ENCODE measurements around the gene PPIG.
A peak's percentile ranks its signal among the peaks of the same experiment; 100 is the strongest.
"Not testable (repeated sequence)": the region's sequence is repeated elsewhere in the genome, so short reads cannot be mapped to it uniquely, and the experiment has no call there.

The PPIG gene

DNA sequence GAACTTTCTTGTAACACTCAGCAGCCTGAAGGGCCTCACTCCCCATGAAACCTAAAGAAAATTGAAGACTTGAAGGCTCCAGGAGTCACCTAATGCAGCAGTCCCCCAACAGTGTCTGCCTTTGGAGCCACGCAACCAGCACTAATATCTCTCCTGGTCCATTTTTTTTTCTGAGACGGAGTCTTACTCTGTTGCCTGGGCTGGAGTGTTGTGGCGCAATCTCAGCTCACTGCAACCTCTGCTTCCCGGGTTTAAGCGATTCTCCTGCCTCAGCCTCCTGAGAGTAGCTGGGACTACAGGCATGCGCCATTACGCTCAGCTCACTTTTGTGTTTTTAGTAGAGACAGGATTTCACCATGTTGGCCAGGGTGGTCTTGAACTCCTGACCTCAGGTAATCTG, 12.4 kb downstream of the PPIG start:
- DNase-seq, result not testable (repeated sequence)

DNA sequence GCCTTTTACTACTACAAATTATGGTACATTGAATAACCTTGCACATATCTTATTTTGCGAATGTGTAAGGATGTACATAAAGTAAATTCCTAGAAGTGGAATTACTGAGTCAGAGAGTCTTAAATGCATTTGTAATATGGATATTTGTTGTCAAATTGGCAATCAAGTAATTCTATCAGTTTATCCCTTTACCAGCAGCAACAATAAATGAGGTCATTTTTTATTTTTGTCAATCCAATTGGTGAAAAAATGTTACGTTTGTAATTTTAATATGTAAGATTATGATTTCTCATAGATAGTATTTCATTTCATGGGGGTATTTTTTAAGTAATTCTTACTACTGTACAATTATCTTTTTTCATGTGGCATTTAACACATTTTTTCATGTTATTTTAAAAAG, 14.8 kb downstream of the PPIG start:
- no peak for DNase-seq

DNA sequence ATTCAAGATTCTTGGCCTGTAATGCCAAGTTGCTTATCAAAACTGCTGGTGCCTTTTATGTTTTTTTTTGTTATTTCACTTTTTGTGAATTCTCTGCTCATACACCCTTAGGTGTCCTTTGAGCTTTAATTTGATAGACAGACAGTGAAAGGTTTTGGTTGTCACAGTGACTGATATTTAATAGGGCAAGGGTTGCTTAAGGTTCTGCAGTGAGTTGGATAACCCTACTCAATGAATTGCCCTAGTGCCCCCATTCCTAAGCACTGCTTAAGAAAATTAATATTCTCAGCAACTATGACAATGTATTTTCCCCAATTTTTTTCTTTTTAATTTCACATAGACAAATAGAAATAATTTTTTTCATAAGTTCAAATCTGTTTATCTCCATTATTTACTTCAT, 15.4 kb downstream of the PPIG start:
- no peak for DNase-seq

DNA sequence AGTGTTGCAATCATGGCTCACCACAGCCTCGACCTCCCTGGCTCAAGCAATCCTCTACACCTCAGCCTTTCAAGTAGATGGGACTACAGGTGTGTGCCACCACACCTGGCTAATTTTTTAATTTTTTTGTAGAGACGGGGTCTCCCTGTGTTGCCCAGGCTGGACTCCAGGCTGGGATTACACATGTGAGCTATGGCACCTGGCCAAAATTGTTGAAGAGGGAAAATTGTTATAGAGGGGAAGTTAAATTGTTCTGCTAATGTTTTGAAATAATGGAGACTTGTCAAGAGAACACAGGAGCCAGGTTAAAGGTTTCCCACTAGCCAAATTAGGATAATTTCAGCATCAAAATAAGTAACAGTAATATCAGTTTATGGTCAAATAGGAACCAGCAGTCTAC, 25.1 kb downstream of the PPIG start:
- no peak for DNase-seq

DNA sequence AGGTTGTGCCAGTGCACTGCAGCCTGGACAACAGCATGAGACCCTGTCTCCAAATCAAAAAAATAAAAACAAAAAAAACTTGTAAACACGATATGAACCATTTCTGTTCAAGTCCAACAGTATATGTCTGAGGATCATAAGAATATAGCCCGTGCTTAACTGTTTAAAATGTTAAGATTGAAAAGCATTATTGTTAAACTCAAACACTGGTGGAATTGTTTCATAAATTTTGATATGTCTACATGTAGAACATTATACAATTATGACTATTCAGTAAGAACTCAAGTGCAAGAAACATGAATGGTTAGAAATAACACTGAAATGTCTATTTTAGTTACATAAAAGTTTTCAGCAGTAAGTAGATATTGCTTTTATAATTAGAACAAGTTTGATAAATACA, 29.7 kb downstream of the PPIG start:
- no peak for DNase-seq

DNA sequence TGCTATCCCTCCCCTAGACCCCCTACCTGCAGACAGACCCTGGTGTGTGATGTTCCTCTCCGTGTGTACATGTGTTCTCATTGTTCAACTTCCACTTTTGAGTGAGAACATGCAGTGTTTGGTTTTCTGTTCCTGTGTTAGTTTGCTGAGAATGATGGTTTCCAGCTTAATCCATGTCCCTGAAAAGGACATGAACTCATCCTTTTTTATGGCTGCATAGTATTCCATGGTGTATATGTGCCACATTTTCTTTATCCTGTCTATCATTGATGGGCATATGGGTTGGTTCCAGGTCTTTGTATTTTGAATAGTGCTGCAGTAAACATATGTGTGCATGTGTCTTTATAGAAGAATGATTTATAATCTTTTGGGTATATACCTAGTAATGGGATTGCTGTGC, 31.8 kb downstream of the PPIG start:
- DNase-seq, result not testable (repeated sequence)

DNA sequence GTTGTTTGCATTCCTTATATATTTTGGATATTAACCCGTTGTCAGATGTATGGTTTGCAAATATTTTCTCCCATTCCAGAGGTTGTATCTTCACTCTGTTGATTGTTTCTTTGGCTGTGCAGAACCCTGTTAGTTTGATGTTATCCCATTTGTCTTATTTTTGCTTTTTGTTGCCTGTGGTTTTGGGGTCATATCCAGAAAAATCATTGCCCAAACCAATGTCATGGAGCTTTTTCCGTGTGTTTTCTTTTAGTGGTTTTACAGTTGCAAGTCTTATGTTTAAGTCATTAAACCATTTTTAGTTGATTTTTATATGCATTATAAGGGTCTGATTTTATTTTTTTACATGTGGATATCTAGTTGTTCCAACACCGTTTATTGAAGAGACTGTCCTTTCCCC, 35.8 kb downstream of the PPIG start:
- DNase-seq, result no peak

DNA sequence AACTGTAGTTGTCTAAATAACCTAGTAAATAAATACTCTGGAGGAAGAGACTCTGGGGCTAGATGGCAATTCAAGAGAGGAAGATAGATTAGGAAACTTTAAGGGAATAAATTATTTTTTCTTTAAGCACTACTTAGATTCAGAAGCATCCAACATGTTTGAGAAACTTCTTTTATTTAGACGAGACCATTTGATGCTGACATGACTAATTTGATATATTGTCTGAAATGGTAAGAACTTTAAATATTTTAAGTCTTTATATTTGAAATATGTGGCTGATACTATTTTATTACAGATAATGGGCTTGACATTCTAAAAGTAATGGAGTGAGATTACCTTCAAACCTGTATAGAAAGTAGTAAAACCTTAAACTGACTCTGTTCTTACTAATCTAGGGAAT, 36.4 kb downstream of the PPIG start:
- DNase-seq, result no peak

DNA sequence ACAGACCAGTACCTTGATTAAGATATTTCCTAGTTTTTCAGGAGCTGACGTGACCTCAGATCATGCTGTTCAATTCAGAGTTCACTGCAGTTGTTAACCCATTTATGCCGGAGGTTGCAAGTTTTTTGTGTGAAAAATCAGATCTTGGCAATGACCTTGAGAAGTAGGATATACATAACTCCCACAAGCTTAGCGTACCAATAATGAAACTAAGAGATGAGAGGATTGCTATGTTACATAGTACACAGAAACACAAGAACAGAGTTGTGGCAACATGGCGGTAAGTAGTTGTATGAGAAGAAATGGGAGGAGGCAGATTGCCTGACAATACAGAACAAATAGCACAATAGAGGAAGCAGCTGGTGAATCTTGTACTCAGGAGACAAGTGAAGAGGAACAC, 39.1 kb downstream of the PPIG start:
- DNase-seq, result no peak

DNA sequence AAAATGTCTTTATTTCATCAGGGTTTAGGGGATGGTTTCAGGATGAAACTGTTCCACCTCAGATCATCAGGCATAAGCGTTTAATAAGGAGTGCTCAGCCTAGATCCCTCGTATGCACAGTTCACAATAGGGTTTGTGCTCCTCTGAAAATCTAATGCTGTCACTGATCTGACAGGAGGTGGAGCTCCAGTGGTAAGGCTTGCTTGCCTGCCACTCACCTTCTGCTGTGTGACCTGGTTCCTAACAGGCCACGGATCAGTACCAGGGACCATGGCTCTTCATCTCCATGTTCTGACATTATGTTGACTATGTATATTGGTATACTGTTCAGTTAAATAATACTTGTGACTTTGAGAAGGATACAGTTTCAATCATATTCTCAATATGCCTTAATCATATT, 41.6 kb downstream of the PPIG start:
- DNase-seq, result no peak

DNA sequence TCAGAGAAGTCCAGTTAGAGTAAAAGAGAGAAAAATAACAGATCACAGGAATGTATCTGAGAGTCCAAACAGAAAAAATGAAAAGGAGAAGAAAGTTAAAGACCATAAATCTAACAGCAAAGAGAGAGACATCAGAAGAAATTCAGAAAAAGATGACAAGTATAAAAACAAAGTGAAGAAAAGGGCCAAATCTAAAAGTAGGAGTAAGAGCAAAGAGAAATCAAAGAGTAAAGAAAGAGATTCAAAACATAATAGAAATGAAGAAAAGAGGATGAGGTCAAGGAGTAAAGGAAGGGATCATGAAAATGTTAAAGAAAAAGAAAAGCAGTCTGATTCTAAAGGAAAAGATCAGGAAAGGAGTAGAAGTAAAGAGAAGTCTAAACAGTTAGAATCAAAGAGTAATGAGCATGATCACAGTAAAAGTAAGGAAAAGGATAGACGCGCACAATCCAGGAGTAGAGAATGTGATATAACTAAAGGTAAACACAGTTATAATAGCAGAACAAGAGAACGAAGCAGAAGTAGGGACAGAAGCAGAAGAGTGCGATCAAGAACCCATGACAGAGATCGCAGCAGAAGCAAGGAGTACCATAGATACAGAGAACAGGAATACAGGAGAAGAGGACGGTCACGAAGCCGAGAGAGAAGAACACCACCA, 52.4 kb downstream of the PPIG start:
- no peak for DNase-seq

DNA sequence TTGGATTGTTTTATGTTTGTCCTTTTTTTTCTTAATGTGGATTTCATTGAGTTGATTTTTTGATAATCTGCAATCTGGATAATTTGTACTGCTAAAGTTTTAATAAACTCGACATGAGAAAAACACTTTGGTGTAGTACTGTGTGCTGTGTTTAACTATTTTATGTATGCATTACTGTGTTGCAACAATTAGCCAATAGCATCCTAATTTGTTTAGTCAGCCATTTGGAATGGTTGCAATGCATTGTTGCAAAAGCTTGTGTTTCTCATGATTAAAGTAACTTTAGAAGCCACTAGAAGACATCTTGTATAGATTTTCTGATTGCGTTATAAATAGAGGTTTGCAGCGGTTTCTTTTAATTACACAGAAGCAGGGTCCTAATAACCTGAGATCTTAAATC, 53.5 kb downstream of the PPIG start:
- no peak for DNase-seq

DNA sequence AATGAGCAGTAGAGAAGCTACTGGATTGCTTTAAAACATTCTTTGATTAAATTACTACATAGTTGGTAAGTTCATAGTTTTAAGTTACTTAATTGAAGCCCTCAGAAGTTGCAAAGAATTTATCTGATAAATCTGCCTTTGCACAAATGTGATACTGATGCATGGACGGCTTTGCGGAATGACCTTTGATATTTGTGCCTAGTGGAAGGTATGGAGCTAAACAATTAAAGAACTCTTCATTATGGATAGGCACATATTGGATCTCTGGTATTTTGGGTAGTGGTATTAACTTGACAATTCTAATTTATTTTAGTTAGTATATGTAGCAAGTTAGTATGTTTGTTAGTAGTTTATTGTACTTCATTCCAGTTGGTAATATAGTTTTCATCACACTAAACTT, 56.0 kb downstream of the PPIG start:
- DNase-seq, result no peak

DNA sequence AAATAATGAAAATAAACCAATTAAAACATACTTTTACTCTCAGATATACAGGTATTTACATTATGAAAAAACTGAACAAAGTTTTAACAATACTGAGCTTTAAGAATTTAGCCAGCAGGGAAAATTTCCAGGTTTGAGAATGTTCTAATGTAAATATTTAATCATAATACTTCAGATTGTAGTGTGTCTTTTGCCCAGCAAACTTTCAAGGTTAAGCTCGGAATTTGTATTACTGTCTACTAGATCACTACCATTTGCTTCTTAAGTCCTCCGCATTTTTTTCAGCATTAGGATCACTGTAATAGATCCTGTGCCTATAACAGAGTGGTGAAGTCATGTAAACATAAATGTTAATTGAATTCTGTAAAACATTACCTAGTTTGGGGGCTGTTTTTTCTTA, 57.3 kb downstream of the PPIG start:
- DNase-seq, result no peak

DNA sequence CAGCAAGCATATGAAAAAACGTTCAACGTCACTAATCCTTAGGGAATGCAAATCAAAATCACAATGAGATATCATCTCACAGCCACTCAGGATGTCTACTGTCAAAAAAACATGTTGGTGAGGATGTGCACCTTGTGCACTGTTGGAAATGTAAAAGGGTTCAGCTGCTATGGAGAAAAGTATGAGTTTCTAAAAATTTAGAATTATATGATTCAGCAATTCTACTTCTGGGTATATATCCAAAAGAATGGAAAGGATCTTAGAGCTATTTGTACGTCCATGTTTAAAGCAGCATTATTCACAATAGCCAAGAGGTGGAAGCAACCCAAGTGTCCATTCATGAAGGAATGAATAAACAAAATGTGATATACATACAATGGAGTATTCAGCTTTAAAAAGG, 60.0 kb downstream of the PPIG start:
- no peak for DNase-seq

DNA sequence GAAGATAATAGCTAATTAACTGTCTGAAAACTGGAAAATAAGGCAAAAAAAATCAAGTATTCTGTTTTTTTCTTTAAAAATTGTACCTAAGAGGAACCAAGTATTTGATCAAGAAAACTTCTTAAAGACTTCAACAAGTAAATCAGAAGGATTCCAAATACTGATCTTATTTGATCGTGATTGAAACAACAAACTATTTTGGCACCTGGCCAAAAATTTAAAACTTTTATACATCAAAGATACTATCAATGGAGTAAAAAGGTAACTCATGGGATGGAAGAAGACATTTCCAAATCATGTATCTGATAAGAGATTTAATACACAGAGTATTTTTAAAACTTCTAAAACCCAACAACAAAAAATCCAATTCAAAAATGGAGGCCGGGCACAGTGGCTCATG, 63.3 kb downstream of the PPIG start:
- DNase-seq, result no peak

DNA sequence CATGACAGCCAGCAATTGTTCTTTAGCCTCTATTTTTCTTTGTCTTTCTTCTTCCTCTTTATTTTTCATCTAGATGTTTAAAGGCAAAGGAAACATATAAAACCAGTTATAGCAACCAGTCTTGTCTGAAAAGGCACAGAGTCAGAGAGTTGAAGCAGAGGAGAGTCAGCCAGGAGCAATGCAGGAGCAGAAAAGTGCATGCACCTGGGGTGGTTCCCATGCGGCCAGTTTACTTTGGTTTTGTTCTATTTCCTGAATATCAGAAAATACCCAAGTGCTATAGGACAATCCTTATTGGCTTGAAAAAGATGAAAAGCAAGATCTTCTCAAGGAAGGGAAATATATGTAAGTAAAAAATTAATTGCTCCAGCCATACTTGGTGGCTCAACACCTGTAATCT, 65.1 kb downstream of the PPIG start:
- DNase-seq, result no peak

DNA sequence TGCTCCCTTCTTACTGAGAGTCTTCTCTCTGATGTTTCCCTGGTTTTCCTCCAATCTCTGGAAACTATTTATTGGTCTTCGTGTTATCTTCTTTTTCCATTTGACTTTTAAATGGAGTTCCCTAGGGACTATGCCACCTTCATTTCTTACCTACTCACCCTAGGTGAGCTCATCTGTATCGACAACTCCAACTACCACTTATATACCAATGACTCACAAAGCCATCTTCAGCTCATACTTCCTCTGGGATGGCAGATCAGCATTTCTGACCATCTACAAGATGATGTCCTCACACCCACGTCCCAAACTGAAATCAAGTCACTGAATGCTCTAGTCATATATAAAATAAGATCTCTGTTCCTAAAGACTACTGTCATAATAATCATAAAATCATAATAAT, 69.5 kb downstream of the PPIG start:
- DNase-seq, result no peak

DNA sequence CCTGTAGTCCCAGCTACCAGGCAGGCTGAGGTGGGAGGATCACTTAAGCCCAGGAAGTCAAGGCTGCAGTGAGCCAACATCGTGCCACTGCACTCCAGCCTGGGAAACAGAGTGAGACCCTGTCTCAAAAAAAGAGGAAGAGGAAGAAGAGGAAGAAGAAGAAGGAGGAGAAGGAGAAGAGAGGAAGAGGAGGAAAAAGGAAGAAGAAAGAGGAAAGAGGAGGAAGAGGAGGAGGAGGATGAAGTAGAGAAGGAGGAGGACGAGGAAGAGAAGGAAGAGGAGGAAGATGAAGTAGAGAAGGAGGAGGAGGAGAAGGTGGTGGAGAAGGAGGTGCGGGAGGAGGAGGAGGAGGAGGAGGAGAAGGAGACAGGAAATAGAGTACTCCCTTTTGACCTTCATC, 72.0 kb downstream of the PPIG start:
- DNase-seq, result no peak

DNA sequence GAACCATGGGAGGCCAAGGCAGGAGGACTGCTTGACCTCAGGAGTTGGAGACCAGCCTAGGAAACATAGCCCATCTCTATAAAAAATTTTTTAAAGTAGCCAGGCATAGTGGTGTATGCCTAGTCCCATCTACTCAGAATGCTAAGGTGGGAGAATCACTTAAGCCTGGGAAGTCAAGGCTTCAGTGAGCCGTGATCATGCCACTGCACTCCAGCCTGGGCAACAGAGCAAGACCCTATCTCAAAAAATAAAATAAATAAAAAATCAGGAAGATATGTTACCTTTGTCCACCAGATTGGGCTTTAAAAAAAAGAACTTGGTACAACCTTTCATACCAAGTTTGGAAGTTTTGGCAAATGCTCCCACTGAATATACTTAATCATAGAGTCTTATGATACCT, 74.7 kb downstream of the PPIG start:
- DNase-seq, result no peak

DNA sequence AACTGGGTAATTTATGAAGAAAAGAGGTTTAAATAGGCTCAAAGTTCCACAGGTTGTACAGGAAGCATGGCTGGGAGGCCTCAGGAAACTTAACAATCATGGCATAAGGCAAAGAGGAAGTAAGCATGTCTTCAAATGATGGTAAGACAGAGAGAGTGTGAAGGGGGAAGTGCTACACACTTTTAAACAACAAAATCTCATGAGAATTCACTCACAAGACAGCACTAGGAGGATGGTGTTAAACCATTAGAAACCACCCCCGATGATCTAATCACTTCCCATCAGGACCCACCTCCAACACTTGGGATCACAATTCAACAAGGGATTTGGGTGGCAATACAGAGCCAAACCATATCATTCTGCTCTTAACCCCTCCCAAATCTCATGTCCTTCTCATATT, 75.2 kb downstream of the PPIG start:
- DNase-seq, result no peak

DNA sequence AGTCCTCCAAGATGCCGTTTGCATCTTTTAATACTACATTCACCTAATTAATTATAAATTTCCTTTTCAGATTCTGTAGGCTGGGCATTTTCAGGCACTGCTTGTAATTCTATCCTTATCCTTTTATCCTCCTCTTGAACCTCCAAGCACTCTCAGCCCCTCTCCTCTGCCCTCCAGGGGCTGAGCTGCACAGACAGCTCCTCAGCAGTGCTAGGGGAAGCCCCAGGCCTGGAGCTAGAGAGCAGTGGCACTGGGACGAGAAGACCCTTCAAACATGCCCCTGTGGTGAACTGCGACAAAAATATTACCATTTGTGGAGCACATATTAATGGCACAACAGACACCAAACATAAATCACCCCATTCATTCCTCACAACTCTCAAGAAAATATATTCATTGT, 77.1 kb downstream of the PPIG start:
- DNase-seq, result peak in 1 of 3 experiments; percentile 51

DNA sequence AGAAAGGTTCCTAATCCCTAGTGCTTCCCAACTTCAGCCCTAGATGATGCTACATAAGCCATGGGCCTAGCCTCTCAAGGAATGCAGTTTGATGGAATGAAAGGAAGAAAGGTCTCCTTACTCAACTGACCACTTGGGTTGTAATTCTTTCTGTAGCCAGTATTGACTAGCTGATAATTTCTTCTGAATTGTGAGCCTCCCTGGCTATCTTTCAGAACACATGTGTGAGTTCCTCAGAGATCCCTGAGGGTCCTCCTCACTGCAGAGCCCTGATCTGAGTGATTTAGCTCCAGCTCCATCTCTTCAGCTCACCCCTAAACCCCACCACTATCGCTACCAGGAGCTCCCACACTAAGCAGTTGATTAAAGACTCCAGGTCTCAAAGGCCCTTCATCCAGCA, 78.6 kb downstream of the PPIG start:
- DNase-seq, result no peak

DNA sequence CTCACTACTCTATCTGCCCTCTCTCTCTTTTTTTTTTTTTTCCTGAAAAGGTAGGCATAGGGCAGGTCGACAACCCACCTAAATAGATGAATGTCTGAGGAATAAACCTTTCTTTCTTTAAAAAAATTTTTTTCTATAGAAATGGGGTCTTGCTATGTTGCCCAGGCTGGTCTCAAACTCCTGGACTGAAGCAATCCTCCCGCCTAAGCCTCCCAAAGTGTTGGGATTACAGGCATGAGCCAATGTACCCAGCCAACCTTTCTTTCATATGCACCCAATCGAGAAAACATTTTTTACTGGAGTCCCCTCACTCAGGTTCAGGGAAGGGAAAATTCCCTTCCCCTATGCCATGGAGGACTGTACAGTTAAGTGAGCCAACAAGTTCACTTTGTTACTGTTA, 79.1 kb downstream of the PPIG start:
- no peak for DNase-seq

DNA sequence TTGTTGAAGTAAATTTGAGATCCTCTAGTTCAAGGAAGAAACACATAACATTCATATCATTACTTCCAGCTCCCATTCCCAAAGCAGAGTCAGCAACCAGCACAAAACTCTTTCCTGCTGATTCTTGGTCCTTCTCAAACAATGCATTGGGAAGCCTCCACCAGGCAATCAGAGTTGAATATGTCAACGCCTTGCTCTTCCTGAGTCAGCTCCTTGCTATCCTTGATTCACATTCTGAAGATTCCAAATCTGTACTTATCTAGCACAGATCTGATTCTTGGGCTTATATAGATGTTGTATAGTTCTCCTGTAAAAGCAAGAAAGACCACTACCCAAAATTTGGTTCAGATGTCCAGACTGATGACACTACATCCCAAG, 80.4 kb downstream of the PPIG start:
- DNase-seq, result no peak
